ENCODE results near the gene ANKS3. TPM values are rescaled to one million over a fixed set of nuclear protein-coding genes. Genes with fewer than 3 reads are reported as not detected.

Gene ANKS3
- total and polyA plus RNA-seq, 8 donors = 8.7 to 69.1 (median 12.6) TPM

DNA sequence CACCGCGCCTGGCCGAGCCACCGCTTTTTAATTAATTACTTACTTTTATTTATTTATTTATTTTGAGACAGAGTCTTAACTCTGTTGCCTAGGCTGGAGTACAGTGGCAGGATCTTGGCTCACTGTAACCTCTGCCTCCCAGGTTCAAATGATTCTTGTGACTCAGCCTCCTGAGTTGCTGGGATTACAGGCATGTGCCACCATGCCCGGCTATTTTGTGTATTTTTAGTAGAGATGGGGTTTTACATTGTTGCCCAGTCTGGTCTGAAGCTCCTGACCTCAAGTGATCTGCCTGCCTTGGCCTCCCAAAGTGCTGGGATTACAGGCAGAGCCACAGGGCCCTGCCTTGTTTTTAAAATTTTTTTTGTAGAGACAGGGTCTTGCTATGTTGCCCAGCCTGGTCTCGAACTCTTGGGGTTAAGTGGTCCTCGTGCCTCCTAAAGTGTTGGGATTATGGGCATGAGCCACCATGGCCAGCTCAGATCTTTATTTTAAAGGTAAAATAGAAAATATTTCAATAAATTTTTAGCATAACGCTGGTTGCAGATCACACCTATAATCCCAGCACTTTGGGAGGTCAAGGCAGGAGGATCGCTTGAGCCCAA lies 59.0 kb downstream of the ANKS3 start:
- FAIRE-seq (no peak), DNase-seq (no peak), ATAC-seq (no peak)
- H3K9me3 ChIP-seq = no peaks in the 10 kb centered on the region
- no peaks in the 10 kb centered on the region for H3K27me3 ChIP-seq
- WGBS, 2 donors = 96% methylated on average over 9 of the region's 9 CpGs
- TF ChIP-seq, protein P1, sequence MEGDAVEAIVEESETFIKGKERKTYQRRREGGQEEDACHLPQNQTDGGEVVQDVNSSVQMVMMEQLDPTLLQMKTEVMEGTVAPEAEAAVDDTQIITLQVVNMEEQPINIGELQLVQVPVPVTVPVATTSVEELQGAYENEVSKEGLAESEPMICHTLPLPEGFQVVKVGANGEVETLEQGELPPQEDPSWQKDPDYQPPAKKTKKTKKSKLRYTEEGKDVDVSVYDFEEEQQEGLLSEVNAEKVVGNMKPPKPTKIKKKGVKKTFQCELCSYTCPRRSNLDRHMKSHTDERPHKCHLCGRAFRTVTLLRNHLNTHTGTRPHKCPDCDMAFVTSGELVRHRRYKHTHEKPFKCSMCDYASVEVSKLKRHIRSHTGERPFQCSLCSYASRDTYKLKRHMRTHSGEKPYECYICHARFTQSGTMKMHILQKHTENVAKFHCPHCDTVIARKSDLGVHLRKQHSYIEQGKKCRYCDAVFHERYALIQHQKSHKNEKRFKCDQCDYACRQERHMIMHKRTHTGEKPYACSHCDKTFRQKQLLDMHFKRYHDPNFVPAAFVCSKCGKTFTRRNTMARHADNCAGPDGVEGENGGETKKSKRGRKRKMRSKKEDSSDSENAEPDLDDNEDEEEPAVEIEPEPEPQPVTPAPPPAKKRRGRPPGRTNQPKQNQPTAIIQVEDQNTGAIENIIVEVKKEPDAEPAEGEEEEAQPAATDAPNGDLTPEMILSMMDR (IDR thresholded peaks at IDR 0.05) = no peak
- H3K27ac ChIP-seq = no peak overlapping the region
- peaks cover 0 to 18% (median 0%) of the 10 kb centered on the region in 3 donors for H3K36me3 ChIP-seq
- no peak overlapping the region for H3K4me3 ChIP-seq
- intact Hi-C loops (cut with DNase I) = no loop called here
- no peaks in the 10 kb centered on the region for H3K4me1 ChIP-seq

- no peak for FAIRE-seq
These were observed 60.6 kb downstream of the ANKS3 start for GRCh38 chr16:4673387-4674046.

GRCh38 chr16:4668313-4668960 lies 65.6 kb downstream of the ANKS3 start:
- FAIRE-seq (no peak), DNase-seq (no peak), ATAC-seq (no peak)
- TF ChIP-seq, protein P1 (IDR thresholded peaks at IDR 0.05) = no peak
- peaks cover 6 to 22% (median 7%) of the 10 kb centered on the region in 3 donors for H3K36me3 ChIP-seq
- no peaks in the 10 kb centered on the region for H3K9me3 ChIP-seq
- 92 to 94% methylated on average over 10 of the region's 10 CpGs for WGBS, 2 donors
- H3K4me1 ChIP-seq = peaks cover 0 to 3% (median 0%) of the 10 kb centered on the region in 3 donors
- no peak overlapping the region for H3K27ac ChIP-seq
- no peak overlapping the region for H3K4me3 ChIP-seq
- intact Hi-C loops (cut with DNase I) = no loop called here
- H3K27me3 ChIP-seq = no peaks in the 10 kb centered on the region

More at GRCh38 chr16:4673387-4674046, 60.6 kb downstream of the ANKS3 start:
- Histone ChIP-seq H3K9me3 (no peaks in the 10 kb centered on the region), H3K27me3 (no peaks in the 10 kb centered on the region), H3K36me3 (peaks cover under 1 to 28% (median 5%) of the 10 kb centered on the region in 3 donors), H3K4me1 (no peaks in the 10 kb centered on the region), H3K4me3 (no peak overlapping the region), H3K27ac (no peak overlapping the region)
- TF ChIP-seq, protein P1 (IDR thresholded peaks at IDR 0.05) = no peak
- intact Hi-C loops (cut with DNase I) = no loop called here
- DNase-seq = peak in 1 of 6 donors; percentile 24
- WGBS, 2 donors = 93% methylated on average over 33 of the region's 33 CpGs
- no peak for ATAC-seq

GRCh38 chr16:4667203-4667963 lies 66.7 kb downstream of the ANKS3 start:
- Histone ChIP-seq H3K9me3 (no peaks in the 10 kb centered on the region), H3K4me1 (peaks cover 0 to 3% (median 0%) of the 10 kb centered on the region in 3 donors), H3K4me3 (no peak overlapping the region), H3K27ac (peak overlapping the region in 1 of 4 donors; percentile 5), H3K36me3 (peaks cover 6 to 21% (median 7%) of the 10 kb centered on the region in 3 donors), H3K27me3 (no peaks in the 10 kb centered on the region)
- 88 to 92% methylated on average over 20 of the region's 20 CpGs for WGBS, 2 donors
- TF ChIP-seq, protein P1 (IDR thresholded peaks at IDR 0.05) = no peak
- FAIRE-seq (no peak), DNase-seq (peak in 1 of 6 donors; percentile 58), ATAC-seq (peak in 1 of 4 donors; percentile 7)
- intact Hi-C loops (cut with DNase I) = no loop called here
